GM18861 (cell line): Measurements from ENCODE around the gene NYAP1.
"Not testable (repeated sequence)": the region's sequence is repeated elsewhere in the genome, so short reads cannot be mapped to it uniquely, and the experiment has no call there.

ENCODE experiments used
- ATAC-seq: cut with Tn5 transposase; IDR thresholded peaks from one replicate; pipeline ENCODE4 v1.9.1; 2021; ENCODE audit not compliant: unreplicated experiment

NYAP1 gene

GRCh38 chr7:100483722-100484672 lies at the start of gene NYAP1:
TSS of gene NYAP1 (plus strand) at chr7:100483927. CDS start at chr7:100485312, 1,385 bp downstream.
- ATAC-seq: no peak

- no peak for ATAC-seq
Observed at GRCh38 chr7:100434297-100435144, 49.2 kb upstream of the NYAP1 start.

GRCh38 chr7:100435401-100436304 lies 48.1 kb upstream of the NYAP1 start:
- peak; percentile 15 for ATAC-seq

- ATAC-seq: no peak
Observed at GRCh38 chr7:100437150-100438100, 46.3 kb upstream of the NYAP1 start.

GRCh38 chr7:100438172-100438571 lies 45.6 kb upstream of the NYAP1 start:
- ATAC-seq: no peak

- not testable (repeated sequence) for ATAC-seq
Observed at GRCh38 chr7:100438731-100439130, 45.0 kb upstream of the NYAP1 start.

GRCh38 chr7:100439244-100439643 lies 44.5 kb upstream of the NYAP1 start:
- ATAC-seq: not testable (repeated sequence)

- ATAC-seq: no peak
Observed at GRCh38 chr7:100441641-100442535, 41.8 kb upstream of the NYAP1 start.

- ATAC-seq: no peak
Observed at GRCh38 chr7:100443096-100443840, 40.5 kb upstream of the NYAP1 start.

GRCh38 chr7:100444311-100445278 lies 39.1 kb upstream of the NYAP1 start:
- no peak for ATAC-seq

- ATAC-seq: no peak
Observed at GRCh38 chr7:100446040-100446439, 37.7 kb upstream of the NYAP1 start.

- not testable (repeated sequence) for ATAC-seq
Observed at GRCh38 chr7:100447363-100447762, 36.4 kb upstream of the NYAP1 start.

- no peak for ATAC-seq
Observed at GRCh38 chr7:100449190-100449795, 34.4 kb upstream of the NYAP1 start.

GRCh38 chr7:100452513-100452912 lies 31.2 kb upstream of the NYAP1 start:
- no peak for ATAC-seq

- not testable (repeated sequence) for ATAC-seq
Observed at GRCh38 chr7:100453854-100454253, 29.9 kb upstream of the NYAP1 start.

- ATAC-seq: no peak
Observed at GRCh38 chr7:100455206-100455605, 28.5 kb upstream of the NYAP1 start.
